ENCODE data around the gene STXBP2. TPM values are rescaled to one million over a fixed set of nuclear protein-coding genes. Genes with fewer than 3 reads are reported as not detected.

STXBP2 gene
- total and polyA plus RNA-seq, 9 of the 15 experiments (the other 6 are each of a cell fraction or from before 2014, with no cell fraction given) = 2.5 to 163 (median 71.3) TPM

GRCh38 chr19:7643031-7643415, 6.1 kb downstream of the STXBP2 start:
- CTCF ChIA-PET (ENCODE audit: low intra/inter-chr PET ratio) = no interaction called here
- peaks cover 21% of the 10 kb centered on the region for H4K20me1 ChIP-seq (replicated peaks; ENCODE audit: control insufficient read depth, insufficient read depth, low read length)
- TF ChIP-seq PCBP1 (IDR thresholded peaks at IDR 0.05; ENCODE audit: low read depth, low read length, poor library complexity, severe bottlenecking) = no peak
- TF ChIP-seq TRIM28 (IDR thresholded peaks at IDR 0.05) = no peak
- TF ChIP-seq SIRT6 (IDR thresholded peaks at IDR 0.05; ENCODE audit: low read depth, low read length) = no peak
- TF ChIP-seq RBM14 (IDR thresholded peaks at IDR 0.05; ENCODE audit: borderline replicate concordance, insufficient read depth, low read depth, low read length) = no peak
- no peak for TF ChIP-seq CREB3 (tag; conservative IDR thresholded peaks at IDR 0.05; ENCODE audit: low read depth)
- no peak for TF ChIP-seq ZNF217 (CRISPR knock-in tag; IDR thresholded peaks at IDR 0.05)
- TF ChIP-seq CBX8 (IDR thresholded peaks at IDR 0.05; ENCODE audit: borderline replicate concordance, extremely low read depth, low read depth, low read length, poor library complexity, severe bottlenecking) = no peak
- no peak for TF ChIP-seq ATF7 (IDR thresholded peaks at IDR 0.05)
- TF ChIP-seq TARDBP (IDR thresholded peaks at IDR 0.05) = no peak
- TF ChIP-seq KAT7 (CRISPR knock-in tag; IDR thresholded peaks at IDR 0.05; ENCODE audit: borderline replicate concordance) = no peak
- no peak for TF ChIP-seq SMARCA4 (IDR thresholded peaks at IDR 0.05)
- no peak for TF ChIP-seq RNF2 (IDR thresholded peaks at IDR 0.05)
- TF ChIP-seq ZNF695 (CRISPR knock-in tag; IDR thresholded peaks at IDR 0.05) = no peak
- TF ChIP-seq CEBPZ (IDR thresholded peaks at IDR 0.05; ENCODE audit: borderline replicate concordance, low read depth, low read length) = no peak
- TF ChIP-seq ZC3H11A (IDR thresholded peaks at IDR 0.05; ENCODE audit: low read depth, low read length) = no peak
- no peak for TF ChIP-seq PATZ1 (CRISPR knock-in tag; IDR thresholded peaks at IDR 0.05; ENCODE audit: borderline replicate concordance)
- no peak for TF ChIP-seq CBFA2T3 (IDR thresholded peaks at IDR 0.05)

More at GRCh38 chr19:7643031-7643415, 6.1 kb downstream of the STXBP2 start:
- 96% methylated on average over 5 of the region's 8 CpGs for WGBS (ENCODE audit: insufficient coverage, low coverage, missing lambda C conversion rate)
- 0 out of 4 replicates have a peak overlapping the region, but pooled peaks of 1 of the 2 experiments have one; percentile 14 for H3K9ac ChIP-seq (ENCODE audit: insufficient read depth in 1 of 2, low read depth in 2 of 2, low read length in 2 of 2)
- no peak overlapping the region for H3K4me3 ChIP-seq
- no TSS peak for BruUV-seq (replicated peaks)
- H3K27ac ChIP-seq (ENCODE audit: extremely low read depth, low read depth, low read length) = no peak overlapping the region
- H3K36me3 ChIP-seq (ENCODE audit: control insufficient read depth, insufficient read depth, low read length) = peaks cover 77% of the 10 kb centered on the region; the same call in 2 of the 3 replicates
- peaks cover 6% of the 10 kb centered on the region; the same call in 1 of the 2 replicates for H3K9me3 ChIP-seq (replicated peaks; ENCODE audit: control insufficient read depth, insufficient read depth, low read depth, low read length)
- FAIRE-seq = no peak
- peaks cover 26% of the 10 kb centered on the region for H3K79me2 ChIP-seq (ENCODE audit: control insufficient read depth, insufficient read depth, low read length)
- intact Hi-C loops (cut with micrococcal nuclease) = no loop called here
- peaks cover 3 to 73% of the 10 kb centered on the region in 2 experiments; a peak in 4 of 5 replicates for H3K4me1 ChIP-seq (replicated peaks in 1 of 2; ENCODE audit: control insufficient read depth in 2 of 2, insufficient read depth in 2 of 2, low read length in 2 of 2)
- no peak for DNase-seq (ENCODE audit: extremely low read depth in 1 of 4, low spot score in 3 of 4)
- H3K4me2 ChIP-seq (ENCODE audit: insufficient read depth, low read length) = no peak overlapping the region
- POLR2A ChIA-PET = no interaction called here
- no peak overlapping the region for H2AFZ ChIP-seq (ENCODE audit: low read depth, low read length)
- H3K27me3 ChIP-seq (ENCODE audit: control insufficient read depth in 2 of 2, insufficient read depth in 2 of 2, low read length in 2 of 2) = no peaks in the 10 kb centered on the region; a peak in 1 of 5 replicates
- ATAC-seq = no peak
- in situ Hi-C loops (cut with MboI) = no loop called here
- no peaks in the 10 kb centered on the region for H3K9me1 ChIP-seq (ENCODE audit: control insufficient read depth, insufficient read depth, low read length)
